K562 (cell line): Measurements from ENCODE around the gene ADAMTSL2. TPM values are rescaled to one million over a fixed set of nuclear protein-coding genes. Genes with fewer than 3 reads are reported as not detected.

ENCODE experiments used
- CBX3 ChIP-seq, 2 experiments: IDR thresholded peaks; 1 replicate in 1 of 2; 2 replicates in 1 of 2; pipeline ENCODE4 v1.6.1; 2012; ENCODE audit warnings: inconsistent platforms in 2 of 2, low read length in 2 of 2, borderline replicate concordance in 1 of 2, control low read depth in 1 of 2
- CHCHD3 ChIP-seq: fragments of 250-450 bp; sonication (Bioruptor Pico); IDR thresholded peaks from 2 replicates; pipeline ENCODE4 v2.1.2; 2022; ENCODE audit warnings: mild to moderate bottlenecking
- DDX20 ChIP-seq: fragments of 450-650 bp; IDR thresholded peaks from 2 replicates; pipeline ENCODE4 v1.6.1; 2016; ENCODE audit warnings: missing genetic modification characterization, low read depth, mild to moderate bottlenecking, missing compliant biosample characterization, moderate library complexity
- GABPA ChIP-seq: fragments of 200-800 bp; sonication (Bioruptor generic); conservative IDR thresholded peaks from 2 replicates; pipeline ENCODE4 v1.6.1; 2016; ENCODE audit warnings: low read depth, missing genetic modification characterization, missing compliant biosample characterization
- HDAC6 ChIP-seq: IDR thresholded peaks from 2 replicates; pipeline ENCODE4 v1.6.1; 2012; ENCODE audit warnings: low read depth, mild to moderate bottlenecking, control low read depth, inconsistent platforms, low read length, moderate library complexity
- HLTF ChIP-seq: fragments of 450-650 bp; IDR thresholded peaks from 2 replicates; pipeline ENCODE4 v1.6.1; 2016
- MBD2 ChIP-seq: sonication (generic); IDR thresholded peaks from 2 replicates; pipeline ENCODE4 v1.6.1; 2016; ENCODE audit warnings: low read depth, borderline replicate concordance
- NFXL1 ChIP-seq: fragments of 450-650 bp; formaldehyde crosslinking; IDR thresholded peaks from 2 replicates; pipeline ENCODE4 v1.4.0; 2021; ENCODE audit warnings: mild to moderate bottlenecking
- PHF8 ChIP-seq: fragments of 200-600 bp; sonication (generic); IDR thresholded peaks from 2 replicates; pipeline ENCODE4 v1.6.1; 2012; ENCODE audit warnings: mixed run types, mild to moderate bottlenecking, inconsistent platforms, low read length, moderate library complexity, borderline replicate concordance
- PPARD ChIP-seq: fragments of 250-450 bp; sonication (Bioruptor Pico); IDR thresholded peaks from 2 replicates; pipeline ENCODE4 v1.8.0; 2022; ENCODE audit warnings: inconsistent platforms, mild to moderate bottlenecking, moderate library complexity
- RBBP5 ChIP-seq: fragments of 200-600 bp; sonication (generic); IDR thresholded peaks from 2 replicates; pipeline ENCODE4 v1.6.1; 2012; ENCODE audit warnings: borderline replicate concordance, mild to moderate bottlenecking, low read length, control low read depth, inconsistent platforms; ENCODE audit not compliant: insufficient read depth, poor library complexity, severe bottlenecking
- SLC30A9 ChIP-seq: fragments of 250-450 bp; sonication (Bioruptor Pico); IDR thresholded peaks from 2 replicates; pipeline ENCODE4 v1.8.0; 2022; ENCODE audit warnings: mild to moderate bottlenecking, moderate library complexity
- SMARCC2 ChIP-seq: fragments of 450-650 bp; IDR thresholded peaks from 2 replicates; pipeline ENCODE4 v1.6.1; 2017; ENCODE audit warnings: antibody characterized with exemption, moderate library complexity, mild to moderate bottlenecking, low read depth
- SRF ChIP-seq, 2 experiments: fragments of 250-450, 450-650 bp in 1 of 2; sonication (Bioruptor Pico) in 1 of 2; sonication (generic) in 1 of 2; formaldehyde crosslinking; IDR thresholded peaks; 2 replicates each; pipeline versions ENCODE4 v1.5.0 to v1.5.1; 2020 to 2022; ENCODE audit warnings: mild to moderate bottlenecking in 1 of 2, missing genetic modification reagents in 1 of 2
- SRSF9 ChIP-seq: fragments of 200-400 bp; formaldehyde crosslinking; IDR thresholded peaks from 2 replicates; pipeline ENCODE4 v1.6.1; 2017; ENCODE audit warnings: low read depth, low read length, borderline replicate concordance
- STAT5A ChIP-seq: IDR thresholded peaks from 2 replicates; pipeline ENCODE4 v1.6.1; 2012; ENCODE audit warnings: low read length, inconsistent platforms, borderline replicate concordance
- ZNF239 ChIP-seq: fragments of 250-450 bp; sonication (Bioruptor Pico); IDR thresholded peaks from 2 replicates; pipeline ENCODE4 v1.4.0; 2020; ENCODE audit warnings: mild to moderate bottlenecking
- polyA plus RNA-seq, 8 experiments: library from polyadenylated mRNA; depleted of rRNA in 4 of 8; stranded (reverse) in 5 of 8; unstranded in 3 of 8; fragments of >200 nt; fragmentation: Nextera tagmentation in 2 of 8; fragmentation: Illumina TruSeq in 1 of 8; extraction: Ambion mirVana in 2 of 8; extraction: Trizol in 1 of 8; gene quantifications; 2 replicates each; pipeline versions ENCODE4 v1.2.1 to v1.2.3, GENCODE V29; 2011 to 2014; ENCODE audit warnings: inconsistent platforms in 1 of 8, missing spikeins in 1 of 8
- total RNA-seq, 7 experiments: library from RNA; depleted of rRNA in 6 of 7; stranded (reverse); fragments of >200 nt in 6 of 7; fragmentation: Illumina TruSeq in 2 of 7; extraction: Trizol in 2 of 7; gene quantifications; 2 replicates each; pipeline versions ENCODE4 v1.2.1 to v1.2.3, GENCODE V29; 2011 to 2021; ENCODE audit warnings: low replicate concordance in 1 of 7
- TF ChIP-seq, protein P1 (sequence below): fragments of 450-650 bp; IDR thresholded peaks from 2 replicates; pipeline ENCODE4 v1.6.1; 2016; ENCODE audit warnings: mild to moderate bottlenecking, moderate library complexity

ADAMTSL2 gene
- total and polyA plus RNA-seq, 9 of the 15 experiments (the other 6 are each of a cell fraction or from before 2014, with no cell fraction given) = 0.04 TPM; not detected in 8

DNA sequence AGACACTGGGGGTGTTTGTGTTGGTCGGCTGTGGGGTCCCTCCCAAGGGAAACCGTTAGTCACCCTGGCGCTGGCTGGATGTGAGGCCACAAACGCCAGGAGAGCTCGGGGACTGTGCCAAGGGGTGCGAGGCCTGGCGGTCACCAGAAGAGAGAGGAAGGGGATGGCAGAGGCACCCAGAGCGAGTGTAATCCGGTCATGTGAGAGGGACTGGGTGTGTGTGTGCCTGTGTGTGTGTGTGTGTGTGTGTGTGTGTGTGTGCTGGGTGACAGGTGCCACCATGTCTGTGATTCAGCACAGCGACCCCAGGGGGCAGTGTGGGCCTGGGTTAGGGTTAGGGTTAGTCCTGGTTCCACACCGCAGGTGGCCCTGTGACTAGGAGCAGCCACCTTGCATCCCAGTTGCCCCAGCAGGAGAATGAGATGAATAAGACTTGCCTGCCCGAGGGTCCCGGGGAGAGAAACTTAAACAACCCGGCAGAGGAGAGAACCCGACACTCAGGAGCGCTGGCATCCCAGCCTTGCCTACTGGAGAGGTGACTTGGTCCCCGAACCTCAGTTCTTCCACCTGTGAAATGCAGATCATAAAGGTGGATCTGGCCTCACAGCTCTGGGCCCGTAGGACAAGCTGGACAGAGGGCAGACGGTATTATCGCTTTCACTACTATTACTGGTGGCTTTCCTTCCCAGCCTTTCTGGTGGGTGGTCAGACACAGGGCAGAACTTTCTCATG is 1.4 kb upstream of the ADAMTSL2 start (continued):
- TF ChIP-seq, protein P1, sequence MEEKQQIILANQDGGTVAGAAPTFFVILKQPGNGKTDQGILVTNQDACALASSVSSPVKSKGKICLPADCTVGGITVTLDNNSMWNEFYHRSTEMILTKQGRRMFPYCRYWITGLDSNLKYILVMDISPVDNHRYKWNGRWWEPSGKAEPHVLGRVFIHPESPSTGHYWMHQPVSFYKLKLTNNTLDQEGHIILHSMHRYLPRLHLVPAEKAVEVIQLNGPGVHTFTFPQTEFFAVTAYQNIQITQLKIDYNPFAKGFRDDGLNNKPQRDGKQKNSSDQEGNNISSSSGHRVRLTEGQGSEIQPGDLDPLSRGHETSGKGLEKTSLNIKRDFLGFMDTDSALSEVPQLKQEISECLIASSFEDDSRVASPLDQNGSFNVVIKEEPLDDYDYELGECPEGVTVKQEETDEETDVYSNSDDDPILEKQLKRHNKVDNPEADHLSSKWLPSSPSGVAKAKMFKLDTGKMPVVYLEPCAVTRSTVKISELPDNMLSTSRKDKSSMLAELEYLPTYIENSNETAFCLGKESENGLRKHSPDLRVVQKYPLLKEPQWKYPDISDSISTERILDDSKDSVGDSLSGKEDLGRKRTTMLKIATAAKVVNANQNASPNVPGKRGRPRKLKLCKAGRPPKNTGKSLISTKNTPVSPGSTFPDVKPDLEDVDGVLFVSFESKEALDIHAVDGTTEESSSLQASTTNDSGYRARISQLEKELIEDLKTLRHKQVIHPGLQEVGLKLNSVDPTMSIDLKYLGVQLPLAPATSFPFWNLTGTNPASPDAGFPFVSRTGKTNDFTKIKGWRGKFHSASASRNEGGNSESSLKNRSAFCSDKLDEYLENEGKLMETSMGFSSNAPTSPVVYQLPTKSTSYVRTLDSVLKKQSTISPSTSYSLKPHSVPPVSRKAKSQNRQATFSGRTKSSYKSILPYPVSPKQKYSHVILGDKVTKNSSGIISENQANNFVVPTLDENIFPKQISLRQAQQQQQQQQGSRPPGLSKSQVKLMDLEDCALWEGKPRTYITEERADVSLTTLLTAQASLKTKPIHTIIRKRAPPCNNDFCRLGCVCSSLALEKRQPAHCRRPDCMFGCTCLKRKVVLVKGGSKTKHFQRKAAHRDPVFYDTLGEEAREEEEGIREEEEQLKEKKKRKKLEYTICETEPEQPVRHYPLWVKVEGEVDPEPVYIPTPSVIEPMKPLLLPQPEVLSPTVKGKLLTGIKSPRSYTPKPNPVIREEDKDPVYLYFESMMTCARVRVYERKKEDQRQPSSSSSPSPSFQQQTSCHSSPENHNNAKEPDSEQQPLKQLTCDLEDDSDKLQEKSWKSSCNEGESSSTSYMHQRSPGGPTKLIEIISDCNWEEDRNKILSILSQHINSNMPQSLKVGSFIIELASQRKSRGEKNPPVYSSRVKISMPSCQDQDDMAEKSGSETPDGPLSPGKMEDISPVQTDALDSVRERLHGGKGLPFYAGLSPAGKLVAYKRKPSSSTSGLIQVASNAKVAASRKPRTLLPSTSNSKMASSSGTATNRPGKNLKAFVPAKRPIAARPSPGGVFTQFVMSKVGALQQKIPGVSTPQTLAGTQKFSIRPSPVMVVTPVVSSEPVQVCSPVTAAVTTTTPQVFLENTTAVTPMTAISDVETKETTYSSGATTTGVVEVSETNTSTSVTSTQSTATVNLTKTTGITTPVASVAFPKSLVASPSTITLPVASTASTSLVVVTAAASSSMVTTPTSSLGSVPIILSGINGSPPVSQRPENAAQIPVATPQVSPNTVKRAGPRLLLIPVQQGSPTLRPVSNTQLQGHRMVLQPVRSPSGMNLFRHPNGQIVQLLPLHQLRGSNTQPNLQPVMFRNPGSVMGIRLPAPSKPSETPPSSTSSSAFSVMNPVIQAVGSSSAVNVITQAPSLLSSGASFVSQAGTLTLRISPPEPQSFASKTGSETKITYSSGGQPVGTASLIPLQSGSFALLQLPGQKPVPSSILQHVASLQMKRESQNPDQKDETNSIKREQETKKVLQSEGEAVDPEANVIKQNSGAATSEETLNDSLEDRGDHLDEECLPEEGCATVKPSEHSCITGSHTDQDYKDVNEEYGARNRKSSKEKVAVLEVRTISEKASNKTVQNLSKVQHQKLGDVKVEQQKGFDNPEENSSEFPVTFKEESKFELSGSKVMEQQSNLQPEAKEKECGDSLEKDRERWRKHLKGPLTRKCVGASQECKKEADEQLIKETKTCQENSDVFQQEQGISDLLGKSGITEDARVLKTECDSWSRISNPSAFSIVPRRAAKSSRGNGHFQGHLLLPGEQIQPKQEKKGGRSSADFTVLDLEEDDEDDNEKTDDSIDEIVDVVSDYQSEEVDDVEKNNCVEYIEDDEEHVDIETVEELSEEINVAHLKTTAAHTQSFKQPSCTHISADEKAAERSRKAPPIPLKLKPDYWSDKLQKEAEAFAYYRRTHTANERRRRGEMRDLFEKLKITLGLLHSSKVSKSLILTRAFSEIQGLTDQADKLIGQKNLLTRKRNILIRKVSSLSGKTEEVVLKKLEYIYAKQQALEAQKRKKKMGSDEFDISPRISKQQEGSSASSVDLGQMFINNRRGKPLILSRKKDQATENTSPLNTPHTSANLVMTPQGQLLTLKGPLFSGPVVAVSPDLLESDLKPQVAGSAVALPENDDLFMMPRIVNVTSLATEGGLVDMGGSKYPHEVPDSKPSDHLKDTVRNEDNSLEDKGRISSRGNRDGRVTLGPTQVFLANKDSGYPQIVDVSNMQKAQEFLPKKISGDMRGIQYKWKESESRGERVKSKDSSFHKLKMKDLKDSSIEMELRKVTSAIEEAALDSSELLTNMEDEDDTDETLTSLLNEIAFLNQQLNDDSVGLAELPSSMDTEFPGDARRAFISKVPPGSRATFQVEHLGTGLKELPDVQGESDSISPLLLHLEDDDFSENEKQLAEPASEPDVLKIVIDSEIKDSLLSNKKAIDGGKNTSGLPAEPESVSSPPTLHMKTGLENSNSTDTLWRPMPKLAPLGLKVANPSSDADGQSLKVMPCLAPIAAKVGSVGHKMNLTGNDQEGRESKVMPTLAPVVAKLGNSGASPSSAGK = no peak
- TF ChIP-seq RBBP5 = no peak
- no peak for TF ChIP-seq SRSF9
- TF ChIP-seq HDAC6 = no peak
- TF ChIP-seq MBD2 = no peak
- 0 out of 2 replicates have a peak, but pooled peaks have one; percentile 52 for TF ChIP-seq HLTF
- no peak for TF ChIP-seq PHF8
- TF ChIP-seq SMARCC2 = no peak
- no peak for TF ChIP-seq CHCHD3 (CRISPR knock-in tag)
- TF ChIP-seq DDX20 (tag) = no peak
- TF ChIP-seq GABPA (tag) = no peak
- TF ChIP-seq ZNF239 (CRISPR knock-in tag) = no peak
- no peak for TF ChIP-seq SLC30A9 (CRISPR knock-in tag)
- no peak for TF ChIP-seq CBX3 (IDR thresholded peaks at IDR 0.05; ENCODE audit: borderline replicate concordance in 1 of 2, low read length in 2 of 2)
- TF ChIP-seq PPARD (CRISPR knock-in tag) = no peak
- no peak for TF ChIP-seq STAT5A
- TF ChIP-seq SRF (CRISPR knock-in tag; IDR thresholded peaks at IDR 0.05) = no peak
- TF ChIP-seq NFXL1 (CRISPR knock-in tag) = no peak
